SK-N-SH (cell line): ENCODE data around the gene ACVR1C. TPM values are rescaled to one million over a fixed set of nuclear protein-coding genes. Genes with fewer than 3 reads are reported as not detected.

Experiments used
- CTCF ChIA-PET: fragments of 300-600, 350-600 bp; formaldehyde crosslinking; extraction: SDS; loops from one replicate; lab custom pipeline; 2021; lab: Yijun Ruan, JAX
- POLR2A ChIA-PET: fragments of 350-600 bp; sonication (Branson Sonifier 250); formaldehyde crosslinking; extraction: SDS; loops from one replicate; lab custom pipeline; 2020; ENCODE audit warnings: antibody characterized with exemption, inconsistent platforms; lab: Yijun Ruan, JAX
- DNase-seq: peaks from one replicate; pipeline ENCODE4 v3.0.0; 2012
- H2AFZ ChIP-seq: fragments of 200-600 bp; sonication (generic); 2 replicates; pipeline ENCODE4 v1.8.1; 2016; ENCODE audit warnings: antibody characterized with exemption, mild to moderate bottlenecking, low read depth
- H3F3A ChIP-seq: fragments of 200-600 bp; sonication (generic); replicated peaks from 2 replicates; pipeline ENCODE3; 2016; ENCODE audit warnings: antibody characterized with exemption, mild to moderate bottlenecking; ENCODE audit not compliant: insufficient read depth
- H3K27ac ChIP-seq, 2 experiments: fragments of 200-500 bp in 1 of 2; fragments of 200-600 bp in 1 of 2; sonication (Bioruptor generic) in 1 of 2; sonication (generic), shearing (Covaris generic) in 1 of 2; 2 replicates each; pipeline versions ENCODE4 v1.5.1 to v1.6.1; 2014 to 2016; ENCODE audit warnings: low read depth in 2 of 2, inconsistent platforms in 1 of 2, low read length in 1 of 2, mild to moderate bottlenecking in 1 of 2, mixed read lengths in 1 of 2
- H3K27me3 ChIP-seq: fragments of 200-600 bp; sonication (generic), shearing (Covaris generic); 2 replicates; pipeline ENCODE4 v1.6.1; 2016; ENCODE audit warnings: mixed run types; ENCODE audit not compliant: insufficient read depth
- H3K36me3 ChIP-seq, 2 experiments: fragments of 200-500 bp in 1 of 2; fragments of 200-600 bp in 1 of 2; sonication (Bioruptor generic) in 1 of 2; sonication (generic) in 1 of 2; replicated peaks in 1 of 2; 2 replicates each; pipeline versions ENCODE3 to v1.5.1; 2014 to 2016; ENCODE audit warnings: low read length in 1 of 2, mild to moderate bottlenecking in 1 of 2; ENCODE audit not compliant: insufficient read depth in 2 of 2, control insufficient read depth in 1 of 2
- H3K4me1 ChIP-seq, 2 experiments: fragments of 200-500 bp in 1 of 2; fragments of 200-600 bp in 1 of 2; sonication (Bioruptor generic) in 1 of 2; sonication (generic), shearing (Covaris generic) in 1 of 2; 2 replicates each; pipeline versions ENCODE4 v1.5.1 to v1.6.1; 2014 to 2016; ENCODE audit warnings: low read depth in 1 of 2, low read length in 1 of 2, mixed run types in 1 of 2; ENCODE audit not compliant: insufficient read depth in 2 of 2, control insufficient read depth in 1 of 2
- H3K4me2 ChIP-seq: fragments of 200-600 bp; sonication (generic), shearing (Covaris generic); 2 replicates; pipeline ENCODE4 v1.6.1; 2017; ENCODE audit warnings: mixed run types
- H3K4me3 ChIP-seq, 2 experiments: fragments of 200-500 bp in 1 of 2; fragments of 200-600 bp in 1 of 2; sonication (Bioruptor generic) in 1 of 2; sonication (generic), shearing (Covaris generic) in 1 of 2; 2 replicates each; pipeline versions ENCODE4 v1.5.1 to v1.8.1; 2014 to 2016; ENCODE audit warnings: low read depth in 2 of 2, inconsistent platforms in 1 of 2, low read length in 1 of 2, mild to moderate bottlenecking in 1 of 2, mixed read lengths in 1 of 2, moderate library complexity in 1 of 2
- H3K79me2 ChIP-seq: fragments of 200-600 bp; sonication (generic); 2 replicates; pipeline ENCODE4 v1.8.1; 2017; ENCODE audit warnings: mild to moderate bottlenecking; ENCODE audit not compliant: insufficient read depth
- H3K9ac ChIP-seq: fragments of 200-600 bp; sonication (generic); 2 replicates; pipeline ENCODE4 v1.6.1; 2017; ENCODE audit warnings: mixed run types
- H3K9me2 ChIP-seq: fragments of 200-600 bp; sonication (generic); 2 replicates; pipeline ENCODE4 v1.6.1; 2017; ENCODE audit warnings: mixed run types
- H3K9me3 ChIP-seq: fragments of 200-600 bp; sonication (generic); 2 replicates; pipeline ENCODE4 v1.6.1; 2017; ENCODE audit warnings: mixed run types, mild to moderate bottlenecking, moderate library complexity
- H4K20me1 ChIP-seq: fragments of 200-600 bp; sonication (generic); 2 replicates; pipeline ENCODE4 v1.6.1; 2017; ENCODE audit warnings: mild to moderate bottlenecking, mixed run types; ENCODE audit not compliant: insufficient read depth
- EP300 ChIP-seq, 2 experiments: IDR thresholded peaks; 2 replicates each; pipeline versions ENCODE4 v1.4.0 to v1.6.1; 2012; ENCODE audit warnings: borderline replicate concordance in 1 of 2, low read depth in 1 of 2, low read length in 1 of 2
- MAX ChIP-seq: IDR thresholded peaks from 2 replicates; pipeline ENCODE4 v1.4.0; 2012; ENCODE audit warnings: low read depth
- MXI1 ChIP-seq: IDR thresholded peaks from 2 replicates; pipeline ENCODE4 v1.6.1; 2012; ENCODE audit warnings: mild to moderate bottlenecking, low read depth, low read length, improper control_type of control experiment
- PBX3 ChIP-seq: IDR thresholded peaks from 2 replicates; pipeline ENCODE4; 2012
- SIN3A ChIP-seq: IDR thresholded peaks from 2 replicates; pipeline ENCODE4 v1.6.1; 2012; ENCODE audit warnings: low read depth, mild to moderate bottlenecking, low read length, moderate library complexity, borderline replicate concordance
- SMC3 ChIP-seq: IDR thresholded peaks from 2 replicates; pipeline ENCODE4 v1.6.1; 2012; ENCODE audit warnings: low read depth, low read length, improper control_type of control experiment
- TAF1 ChIP-seq: IDR thresholded peaks from 2 replicates; pipeline ENCODE4 v1.6.1; 2012; ENCODE audit warnings: low read depth, mild to moderate bottlenecking, low read length, moderate library complexity, borderline replicate concordance
- TEAD4 ChIP-seq: IDR thresholded peaks from 2 replicates; pipeline ENCODE4 v1.4.0; 2012; ENCODE audit warnings: mild to moderate bottlenecking, borderline replicate concordance; ENCODE audit not compliant: insufficient read depth
- USF1 ChIP-seq: IDR thresholded peaks from 2 replicates; pipeline ENCODE4 v1.4.0; 2012; ENCODE audit warnings: low read depth, borderline replicate concordance
- WGBS: methylation state at CpG from one replicate; pipeline ENCODE4 v1.1.6; 2017; ENCODE audit warnings: low lambda C conversion rate; 5-methylcytosine and 5-hydroxymethylcytosine counted together
- polyA plus RNA-seq, 3 experiments: library from polyadenylated mRNA; depleted of rRNA; stranded (reverse); fragments of >200 nt; gene quantifications; 2 replicates each; pipeline ENCODE4 v1.2.3, GENCODE V29; 2012
- TF ChIP-seq, protein P1 (sequence below): IDR thresholded peaks from 2 replicates; pipeline ENCODE4 v1.4.0; 2012; ENCODE audit warnings: low read depth, borderline replicate concordance

Gene ACVR1C
- polyA plus RNA-seq, 1 of the 3 experiments (the other 2 are of a cell fraction) = 0.03 TPM

GRCh38 chr2:157498483-157498882 lies 130.2 kb downstream of the ACVR1C start:
- POLR2A ChIA-PET = no interaction called here
- H3K36me3 ChIP-seq = no peaks in the 10 kb centered on the region

More at GRCh38 chr2:157498483-157498882, 130.2 kb downstream of the ACVR1C start:
- no peaks in the 10 kb centered on the region for H3K9me3 ChIP-seq
- no peaks in the 10 kb centered on the region for H3K79me2 ChIP-seq
- H3K4me2 ChIP-seq = no peak overlapping the region
- no peak overlapping the region for H3K9ac ChIP-seq
- CTCF ChIA-PET = interaction anchor here (1.2 to 1.9 kb wide), 3 partner anchors 12 to 512 kb away, joined by 3 to 4 read pairs (median 4); no protein-coding TSS in a partner anchor
- H4K20me1 ChIP-seq = no peaks in the 10 kb centered on the region
- no peak for TF ChIP-seq MAX
- TF ChIP-seq USF1 = no peak
- no peak for TF ChIP-seq EP300 (IDR thresholded peaks at IDR 0.05; ENCODE audit: borderline replicate concordance in 1 of 2, low read depth in 1 of 2, low read length in 1 of 2)
- TF ChIP-seq PBX3 = no peak
- TF ChIP-seq, protein P1, sequence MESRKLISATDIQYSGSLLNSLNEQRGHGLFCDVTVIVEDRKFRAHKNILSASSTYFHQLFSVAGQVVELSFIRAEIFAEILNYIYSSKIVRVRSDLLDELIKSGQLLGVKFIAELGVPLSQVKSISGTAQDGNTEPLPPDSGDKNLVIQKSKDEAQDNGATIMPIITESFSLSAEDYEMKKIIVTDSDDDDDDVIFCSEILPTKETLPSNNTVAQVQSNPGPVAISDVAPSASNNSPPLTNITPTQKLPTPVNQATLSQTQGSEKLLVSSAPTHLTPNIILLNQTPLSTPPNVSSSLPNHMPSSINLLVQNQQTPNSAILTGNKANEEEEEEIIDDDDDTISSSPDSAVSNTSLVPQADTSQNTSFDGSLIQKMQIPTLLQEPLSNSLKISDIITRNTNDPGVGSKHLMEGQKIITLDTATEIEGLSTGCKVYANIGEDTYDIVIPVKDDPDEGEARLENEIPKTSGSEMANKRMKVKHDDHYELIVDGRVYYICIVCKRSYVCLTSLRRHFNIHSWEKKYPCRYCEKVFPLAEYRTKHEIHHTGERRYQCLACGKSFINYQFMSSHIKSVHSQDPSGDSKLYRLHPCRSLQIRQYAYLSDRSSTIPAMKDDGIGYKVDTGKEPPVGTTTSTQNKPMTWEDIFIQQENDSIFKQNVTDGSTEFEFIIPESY = no peak
- TF ChIP-seq SMC3 = no peak
- no peak for TF ChIP-seq MXI1
- no peak for TF ChIP-seq SIN3A
- TF ChIP-seq TEAD4 = no peak
- TF ChIP-seq TAF1 = no peak
- WGBS = 43% methylated on average over 3 of the region's 3 CpGs
- H2AFZ ChIP-seq = no peak overlapping the region
- no peaks in the 10 kb centered on the region for H3K4me1 ChIP-seq
- H3K4me3 ChIP-seq = no peak overlapping the region
- H3F3A ChIP-seq = no peaks in the 10 kb centered on the region
- H3K9me2 ChIP-seq = no peaks in the 10 kb centered on the region
- no peak overlapping the region for H3K27ac ChIP-seq
- H3K27me3 ChIP-seq = peaks cover 6% of the 10 kb centered on the region; the same call in 1 of the 2 replicates
- DNase-seq = no peak
